Measurements from ENCODE around the gene MTA1.

MTA1 gene

DNA sequence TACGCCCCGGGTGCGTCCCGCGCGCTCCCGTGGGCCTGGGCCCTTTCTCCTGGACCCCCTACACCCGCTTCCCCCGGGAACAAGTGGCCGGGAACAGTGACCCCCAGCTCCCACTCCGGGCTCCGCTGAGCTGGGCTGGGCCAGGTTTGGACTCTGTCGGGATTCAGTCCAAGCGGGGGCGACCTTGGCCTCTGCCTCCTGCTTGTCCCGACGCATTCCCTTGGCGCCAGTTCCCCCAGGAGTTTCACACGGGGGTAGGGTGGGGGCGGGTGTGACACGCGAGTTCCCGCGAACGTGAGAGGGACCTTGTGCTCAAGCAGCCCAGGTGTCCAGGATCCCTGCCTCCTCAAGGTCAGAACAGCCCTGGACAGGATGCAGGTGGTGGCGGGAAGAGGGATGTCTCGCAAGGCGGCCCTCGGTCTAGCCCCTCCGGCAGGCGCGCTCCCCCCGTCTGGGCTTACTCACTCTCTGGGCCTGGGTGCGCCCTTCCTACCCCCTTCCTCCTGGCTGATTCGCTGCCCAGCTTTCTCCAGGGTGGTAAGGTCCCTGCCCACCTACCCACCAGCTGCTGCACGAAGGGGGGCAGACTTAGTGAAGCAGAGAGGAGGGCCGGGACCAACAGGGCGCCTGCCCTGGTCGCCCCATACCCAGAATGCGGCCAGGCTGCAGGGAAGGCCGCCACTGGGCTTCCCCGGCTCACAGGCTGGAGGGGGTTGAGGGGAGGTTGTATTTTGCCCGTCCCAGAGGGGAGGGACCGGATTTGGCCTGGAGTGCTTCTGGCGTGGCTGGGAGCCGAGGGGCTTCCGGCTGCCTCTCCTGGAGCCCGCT is 55.9 kb downstream of the MTA1 start:
- no peak overlapping the region for H3K27ac Mint-ChIP-seq
- no peaks in the 10 kb centered on the region for H3K9me3 Mint-ChIP-seq
- DNase-seq (ENCODE audit: low spot score in 2 of 2) = no peak
- peaks cover 13% of the 10 kb centered on the region for H3K4me1 Mint-ChIP-seq
- peak overlapping the region; percentile 42 for H3K4me3 Mint-ChIP-seq
- no peak for ATAC-seq
- H3K36me3 Mint-ChIP-seq = peaks cover 9% of the 10 kb centered on the region

DNA sequence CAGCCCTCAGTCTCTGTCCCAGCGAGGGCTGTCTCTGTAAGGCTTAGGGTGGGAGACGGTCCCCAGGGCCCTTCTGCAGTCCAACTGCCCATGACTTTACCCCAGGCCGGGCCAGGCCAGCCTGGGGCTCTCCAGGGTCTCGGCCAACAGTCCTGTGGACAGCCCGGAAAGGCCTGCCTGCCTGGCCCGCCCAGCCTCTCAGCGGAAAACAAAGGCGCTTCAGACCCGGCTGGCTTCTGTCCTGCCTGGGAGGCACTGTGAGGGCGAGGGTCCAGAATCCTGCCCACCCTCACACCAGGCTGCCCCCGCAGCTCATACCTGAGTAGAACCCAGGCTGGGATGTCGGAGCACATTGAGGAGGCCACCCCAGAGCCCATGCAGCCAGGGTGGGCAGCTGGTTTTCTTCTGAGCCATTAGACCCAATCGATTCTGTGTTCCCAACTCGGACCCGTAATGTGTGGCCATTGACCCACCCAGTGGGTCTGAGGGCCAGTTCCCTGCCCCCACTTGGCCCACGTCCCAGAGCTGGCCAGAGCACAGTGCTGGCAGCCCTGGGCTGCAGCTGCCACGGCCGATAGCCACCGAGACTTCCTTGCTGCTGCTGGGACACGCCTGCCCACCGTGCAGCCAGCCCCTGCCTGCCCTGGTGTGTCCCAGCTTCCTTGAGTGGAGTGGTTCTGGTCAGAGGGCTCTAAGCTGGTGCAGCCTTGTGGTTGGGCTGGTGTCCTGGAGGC is 56.6 kb downstream of the MTA1 start:
- peaks cover 17% of the 10 kb centered on the region for H3K36me3 Mint-ChIP-seq
- no peak overlapping the region for H3K27ac Mint-ChIP-seq
- H3K4me1 Mint-ChIP-seq = peaks cover 19% of the 10 kb centered on the region
- ATAC-seq = no peak
- H3K4me3 Mint-ChIP-seq = peak overlapping the region; percentile 42
- no peak for DNase-seq (ENCODE audit: low spot score in 2 of 2)
- no peaks in the 10 kb centered on the region for H3K9me3 Mint-ChIP-seq

DNA sequence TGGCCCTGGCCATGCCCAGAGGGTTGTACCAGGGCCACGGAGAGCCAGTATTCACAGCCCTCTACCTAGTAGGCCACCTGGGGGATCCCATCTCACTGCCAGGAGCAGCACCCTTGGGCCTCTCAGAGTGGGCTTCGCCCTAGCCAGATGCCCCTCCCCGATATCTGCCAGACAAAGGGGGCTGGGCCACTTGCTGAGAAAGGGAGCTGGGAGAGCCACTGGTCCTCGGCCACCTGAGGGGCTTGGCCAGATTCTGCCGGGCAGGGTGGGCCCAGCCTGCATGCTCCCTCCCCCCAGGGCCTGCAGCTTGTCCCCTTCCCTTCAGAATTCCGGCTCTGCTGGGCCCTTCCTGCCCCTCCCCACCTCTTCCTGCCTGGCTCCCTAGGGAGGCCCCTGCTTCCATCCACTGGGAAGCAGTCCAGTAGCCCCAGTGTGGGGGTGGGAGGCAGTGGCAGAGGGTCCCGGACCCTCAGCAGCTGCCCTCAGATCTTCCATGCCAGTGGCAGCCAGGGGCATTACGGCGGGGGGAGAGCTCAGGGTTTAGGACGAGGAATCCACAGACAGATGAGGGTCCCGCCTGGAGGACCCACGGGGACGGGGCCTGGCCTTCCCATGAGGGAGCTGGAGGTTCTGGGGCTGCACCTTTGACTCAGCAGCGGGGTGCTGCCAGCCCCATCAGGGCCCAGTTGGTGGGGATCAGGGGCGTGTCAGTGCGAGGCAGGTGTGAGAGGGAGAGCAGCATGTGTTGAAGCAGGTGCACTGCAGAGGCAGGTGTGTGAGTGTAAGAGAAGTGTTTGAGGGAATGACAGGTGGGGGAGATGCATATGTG is 57.4 kb downstream of the MTA1 start:
- peak overlapping the region; percentile 73 for H3K27ac Mint-ChIP-seq
- peaks cover 26% of the 10 kb centered on the region for H3K4me1 Mint-ChIP-seq
- peak overlapping the region; percentile 31 for H3K4me3 Mint-ChIP-seq
- ATAC-seq (no peak), DNase-seq (ENCODE audit: low spot score in 2 of 2) (no peak)
- H3K9me3 Mint-ChIP-seq = no peaks in the 10 kb centered on the region
- H3K36me3 Mint-ChIP-seq = peaks cover 21% of the 10 kb centered on the region

DNA sequence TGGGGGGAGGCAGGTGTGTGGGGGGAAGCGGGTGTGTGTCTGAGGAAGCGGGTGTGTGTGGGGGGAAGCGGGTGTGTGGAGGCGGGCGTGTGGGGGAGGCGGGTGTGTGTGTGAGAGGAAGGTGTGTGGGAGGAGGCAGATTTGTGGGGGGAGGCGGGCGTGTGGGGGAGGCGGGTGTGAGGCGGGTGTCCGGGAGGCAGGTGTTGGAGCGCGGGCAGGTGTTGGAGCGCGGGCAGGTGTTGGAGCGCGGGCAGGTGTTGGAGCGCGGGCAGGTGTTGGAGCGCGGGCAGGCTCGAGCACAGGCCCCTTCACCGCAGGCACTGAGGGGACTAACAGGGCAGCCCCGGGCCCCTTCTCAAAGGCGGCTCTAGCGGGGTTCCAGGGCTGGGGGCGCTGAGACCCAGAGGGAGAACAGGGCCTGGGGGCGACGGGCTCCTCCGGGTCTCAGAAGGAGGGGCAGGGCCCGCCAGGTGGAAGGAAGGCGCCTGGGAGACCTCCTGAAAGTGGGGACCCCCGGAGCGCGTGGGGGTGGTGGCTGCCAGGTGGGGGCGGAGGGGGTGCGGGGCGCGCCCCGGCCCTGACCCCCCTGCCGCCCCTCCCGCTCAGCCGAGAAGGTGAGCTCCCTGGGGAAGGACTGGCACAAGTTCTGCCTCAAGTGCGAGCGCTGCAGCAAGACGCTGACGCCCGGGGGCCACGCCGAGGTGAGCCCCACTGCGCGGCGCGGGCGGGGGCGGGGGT is 58.2 kb downstream of the MTA1 start:
- peaks cover 27% of the 10 kb centered on the region for H3K36me3 Mint-ChIP-seq
- DNase-seq (ENCODE audit: low spot score in 2 of 2) = no peak
- peak overlapping the region; percentile 31 for H3K4me3 Mint-ChIP-seq
- no peak for ATAC-seq
- no peaks in the 10 kb centered on the region for H3K9me3 Mint-ChIP-seq
- H3K27ac Mint-ChIP-seq = peak overlapping the region; percentile 73
- peaks cover 34% of the 10 kb centered on the region for H3K4me1 Mint-ChIP-seq

DNA sequence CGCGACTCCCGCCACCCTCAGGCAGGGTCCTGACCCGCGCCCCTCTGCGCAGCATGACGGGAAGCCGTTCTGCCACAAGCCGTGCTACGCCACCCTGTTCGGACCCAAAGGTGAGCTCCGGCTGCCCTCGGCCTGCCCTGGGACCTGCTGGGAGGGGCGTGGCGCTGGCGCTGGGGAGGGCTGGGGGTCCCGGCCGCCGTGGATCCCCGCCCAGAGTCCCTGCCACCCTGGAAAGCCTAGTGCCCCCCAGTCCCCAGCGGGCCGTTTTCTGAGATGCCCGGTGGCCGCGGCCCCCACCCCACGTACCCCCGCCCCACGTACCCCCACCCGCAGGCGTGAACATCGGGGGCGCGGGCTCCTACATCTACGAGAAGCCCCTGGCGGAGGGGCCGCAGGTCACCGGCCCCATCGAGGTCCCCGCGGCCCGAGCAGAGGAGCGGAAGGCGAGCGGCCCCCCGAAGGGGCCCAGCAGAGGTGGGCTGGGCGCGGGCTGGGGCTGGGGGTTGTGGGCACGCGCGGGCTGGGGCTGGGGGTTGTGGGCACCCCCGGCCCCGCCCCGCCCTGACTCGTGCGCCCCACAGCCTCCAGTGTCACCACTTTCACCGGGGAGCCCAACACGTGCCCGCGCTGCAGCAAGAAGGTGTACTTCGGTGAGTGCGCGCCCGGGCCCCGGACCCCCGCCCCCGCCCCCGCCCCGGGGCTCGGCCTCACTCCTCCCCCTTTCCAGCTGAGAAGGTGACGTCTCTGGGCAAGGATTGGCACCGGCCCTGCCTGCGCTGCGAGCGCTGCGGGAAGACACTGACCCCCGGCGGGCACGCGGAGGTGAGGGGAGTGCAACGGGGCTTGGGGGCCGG is 59.0 kb downstream of the MTA1 start:
- Mint-ChIP-seq H3K27ac (no peak overlapping the region), H3K36me3 (peaks cover 27% of the 10 kb centered on the region), H3K9me3 (no peaks in the 10 kb centered on the region), H3K4me1 (peaks cover 34% of the 10 kb centered on the region), H3K4me3 (no peak overlapping the region)
- ATAC-seq (no peak), DNase-seq (ENCODE audit: low spot score in 2 of 2) (no peak)

DNA sequence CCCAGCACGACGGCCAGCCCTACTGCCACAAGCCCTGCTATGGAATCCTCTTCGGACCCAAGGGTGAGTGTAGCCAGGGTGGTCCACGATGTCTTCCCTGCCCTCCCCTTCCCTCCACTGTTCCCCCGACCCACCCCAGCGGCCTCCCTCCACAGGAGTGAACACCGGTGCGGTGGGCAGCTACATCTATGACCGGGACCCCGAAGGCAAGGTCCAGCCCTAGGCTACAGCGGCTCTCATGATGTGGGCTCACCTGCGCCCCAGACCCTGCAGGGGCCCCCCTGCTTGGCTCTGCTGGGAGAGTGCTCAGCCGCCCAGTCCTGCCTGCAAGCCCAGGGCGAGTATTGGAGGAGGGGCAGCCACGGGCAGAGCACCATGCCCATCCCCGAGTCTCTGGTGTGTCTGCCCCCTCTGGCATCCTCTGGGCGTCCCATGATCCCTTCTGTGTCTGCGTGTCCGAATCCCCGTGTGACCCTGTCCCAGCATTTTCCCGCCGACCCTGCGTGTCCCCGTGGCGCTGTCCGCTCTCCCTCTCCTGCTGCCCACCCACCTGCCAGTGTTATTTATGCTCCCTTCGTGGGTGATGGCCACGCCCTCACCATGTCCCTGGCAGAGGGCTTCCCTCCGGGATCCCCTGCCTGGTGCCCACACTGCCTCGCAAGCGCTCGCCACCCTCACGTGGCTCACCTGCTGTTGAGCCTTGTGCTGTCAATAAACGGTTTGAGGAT is 60.0 kb downstream of the MTA1 start:
- Mint-ChIP-seq H3K9me3 (no peaks in the 10 kb centered on the region), H3K27ac (peak overlapping the region; percentile 100), H3K4me3 (peak overlapping the region; percentile 73), H3K4me1 (peaks cover 41% of the 10 kb centered on the region), H3K36me3 (peaks cover 31% of the 10 kb centered on the region)
- DNase-seq (ENCODE audit: low spot score in 2 of 2) = no peak
- no peak for ATAC-seq

DNA sequence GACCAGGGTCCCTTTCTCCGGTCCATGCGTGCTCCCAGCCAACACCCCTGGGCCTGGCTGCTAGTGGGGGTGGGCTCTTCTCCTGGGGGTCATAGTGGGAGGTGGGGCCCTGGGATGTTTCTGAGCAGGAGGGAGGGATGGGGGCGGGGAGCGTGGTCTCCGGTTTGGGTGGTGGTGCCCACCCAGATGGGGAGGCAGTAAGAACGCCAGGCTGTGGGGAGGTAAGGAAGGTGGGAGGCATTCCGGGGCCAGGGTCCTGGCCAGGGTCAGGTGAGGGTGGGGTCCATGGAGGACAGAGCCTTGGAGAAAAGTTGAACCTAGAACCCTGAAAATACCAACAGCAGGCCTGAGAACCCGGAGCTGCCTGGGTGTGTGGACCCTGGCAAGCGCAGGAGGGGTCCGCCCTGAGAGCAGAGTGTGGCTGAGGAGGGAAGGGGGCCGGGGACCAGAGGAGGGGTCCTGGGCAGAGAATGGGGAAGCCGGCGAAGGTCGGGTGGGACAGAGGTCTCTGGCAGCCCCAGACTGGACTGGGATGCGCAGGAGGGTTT is 60.6 kb downstream of the MTA1 start:
- peaks cover 34% of the 10 kb centered on the region for H3K36me3 Mint-ChIP-seq
- DNase-seq (ENCODE audit: low spot score in 2 of 2) = no peak
- ATAC-seq = no peak
- peak overlapping the region; percentile 73 for H3K4me3 Mint-ChIP-seq
- peak overlapping the region; percentile 100 for H3K27ac Mint-ChIP-seq
- H3K9me3 Mint-ChIP-seq = no peaks in the 10 kb centered on the region
- H3K4me1 Mint-ChIP-seq = peaks cover 48% of the 10 kb centered on the region

DNA sequence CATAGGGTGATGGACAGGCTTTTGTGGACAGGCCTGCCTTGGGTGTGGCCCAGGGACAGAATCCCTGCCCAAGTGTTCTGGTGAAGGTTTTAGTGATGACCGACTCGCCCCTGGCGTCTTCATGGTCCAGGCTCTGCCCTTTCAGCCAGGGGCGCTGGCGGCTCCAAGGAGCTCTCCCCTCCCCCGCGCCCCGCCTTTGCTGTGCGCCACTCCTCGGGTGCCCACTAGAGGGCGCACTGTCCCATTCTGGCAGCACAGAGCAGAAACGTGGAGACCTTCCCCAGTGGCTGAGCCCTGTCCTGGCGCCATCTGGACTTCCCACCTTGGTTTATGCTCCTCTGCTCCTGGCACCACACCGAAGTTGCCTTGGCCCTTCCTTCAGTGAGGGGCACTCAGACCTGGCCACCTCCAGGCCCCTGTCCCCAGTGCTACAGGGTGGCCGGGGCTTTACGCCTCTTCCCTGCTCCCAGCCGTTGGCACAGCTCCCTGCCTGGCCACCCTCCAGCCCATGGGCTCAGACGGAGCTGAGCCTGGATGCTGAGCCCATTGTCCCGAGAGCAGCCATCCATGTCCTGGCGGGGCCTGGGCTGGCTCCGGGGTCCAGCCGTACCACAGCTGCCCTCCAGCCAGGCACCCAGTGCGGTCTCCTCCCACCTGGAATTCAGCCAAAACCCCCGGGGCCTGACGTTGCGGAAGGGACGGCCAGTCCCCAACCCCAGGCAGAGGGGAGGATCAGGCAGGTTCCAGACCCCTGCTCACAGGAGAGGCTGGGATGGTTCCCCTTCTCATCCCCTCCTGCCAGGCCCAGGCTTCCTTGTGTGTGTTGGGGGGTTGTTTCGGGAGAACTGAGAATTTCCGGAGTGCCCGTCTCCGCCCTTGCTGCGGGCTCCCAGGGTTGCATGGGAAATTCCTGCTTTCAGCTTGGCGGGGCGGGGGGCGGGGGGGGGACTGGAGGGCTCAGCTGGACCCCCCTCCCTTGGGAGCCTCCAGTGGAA is 61.5 kb downstream of the MTA1 start:
- peak overlapping the region; percentile 73 for H3K4me3 Mint-ChIP-seq
- DNase-seq (ENCODE audit: low spot score in 2 of 2) = peak; percentile 98

DNA sequence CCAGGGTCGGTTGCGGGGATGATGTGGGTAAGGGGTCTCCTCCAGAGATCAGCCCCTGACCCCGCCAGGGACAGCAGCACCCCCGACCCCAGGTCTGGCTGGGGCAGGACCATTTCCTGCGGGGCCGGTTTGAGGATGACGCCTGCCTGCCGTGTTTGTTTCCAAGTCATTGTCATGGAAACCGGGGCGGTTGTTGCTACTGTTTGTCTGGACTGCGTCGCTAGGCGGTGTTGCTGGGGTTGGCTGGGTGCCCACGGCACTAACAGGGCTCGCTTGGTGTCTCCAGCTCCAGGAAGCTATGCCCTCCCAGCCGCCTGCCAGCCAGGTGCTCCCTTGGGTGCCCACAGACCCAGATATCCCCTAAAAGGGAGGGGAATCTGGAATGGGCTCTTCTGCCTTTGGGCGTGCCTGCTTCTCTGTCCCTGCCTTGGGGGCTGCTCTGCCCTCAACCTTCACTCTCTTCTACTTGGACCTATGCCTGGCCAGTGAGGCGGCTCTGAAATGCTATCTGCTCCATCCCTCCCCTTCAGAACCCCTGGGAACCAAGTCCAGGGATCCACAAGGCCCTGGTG is 62.3 kb downstream of the MTA1 start:
- H3K27ac Mint-ChIP-seq = peak overlapping the region; percentile 100
- peak; percentile 78 to 93 for DNase-seq (ENCODE audit: low spot score in 2 of 2)
- peaks cover 57% of the 10 kb centered on the region for H3K4me1 Mint-ChIP-seq
- peak overlapping the region; percentile 73 for H3K4me3 Mint-ChIP-seq
- no peaks in the 10 kb centered on the region for H3K9me3 Mint-ChIP-seq
- H3K36me3 Mint-ChIP-seq = peaks cover 34% of the 10 kb centered on the region
- ATAC-seq = peak; percentile 82

More for the DNA sequence above, 61.5 kb downstream of the MTA1 start:
- Mint-ChIP-seq H3K4me1 (peaks cover 56% of the 10 kb centered on the region), H3K9me3 (no peaks in the 10 kb centered on the region), H3K36me3 (peaks cover 34% of the 10 kb centered on the region), H3K27ac (peak overlapping the region; percentile 100)
- peak; percentile 68 for ATAC-seq

DNA sequence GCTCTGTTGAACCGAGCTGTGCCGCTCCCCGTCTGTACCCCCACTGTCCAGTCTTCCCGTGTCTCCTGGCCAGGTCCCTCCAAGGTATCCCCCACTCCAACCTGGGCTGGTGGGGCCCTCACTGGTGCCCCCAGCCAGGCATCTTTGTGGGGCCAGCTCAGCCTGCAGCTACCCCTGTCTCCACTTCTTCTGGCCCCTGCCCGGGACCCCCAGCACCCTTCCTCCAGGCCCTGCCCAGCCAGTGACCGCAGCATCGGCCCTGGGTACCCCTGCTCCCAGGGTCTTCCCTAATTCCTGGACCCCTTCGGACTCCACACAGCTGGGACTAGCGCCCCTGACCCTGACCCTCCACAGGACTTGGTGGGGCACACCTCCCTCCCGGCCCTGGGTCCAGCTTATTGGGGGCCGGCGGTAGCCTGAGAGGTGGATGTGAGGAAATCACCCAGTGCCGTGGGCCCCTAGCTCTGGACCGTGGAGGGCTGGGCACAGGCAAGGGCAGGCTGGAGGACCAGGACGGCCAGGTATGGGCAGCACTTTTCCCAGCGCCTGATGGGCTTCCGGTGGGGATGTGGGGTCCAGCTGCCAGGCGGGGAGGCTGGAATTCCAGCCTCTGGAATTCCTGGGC is 63.0 kb downstream of the MTA1 start:
- Mint-ChIP-seq H3K9me3 (no peaks in the 10 kb centered on the region), H3K4me3 (peak overlapping the region; percentile 73), H3K4me1 (peaks cover 51% of the 10 kb centered on the region), H3K27ac (peak overlapping the region; percentile 100), H3K36me3 (peaks cover 34% of the 10 kb centered on the region)
- no peak for ATAC-seq
- DNase-seq (ENCODE audit: low spot score in 2 of 2) = no peak

DNA sequence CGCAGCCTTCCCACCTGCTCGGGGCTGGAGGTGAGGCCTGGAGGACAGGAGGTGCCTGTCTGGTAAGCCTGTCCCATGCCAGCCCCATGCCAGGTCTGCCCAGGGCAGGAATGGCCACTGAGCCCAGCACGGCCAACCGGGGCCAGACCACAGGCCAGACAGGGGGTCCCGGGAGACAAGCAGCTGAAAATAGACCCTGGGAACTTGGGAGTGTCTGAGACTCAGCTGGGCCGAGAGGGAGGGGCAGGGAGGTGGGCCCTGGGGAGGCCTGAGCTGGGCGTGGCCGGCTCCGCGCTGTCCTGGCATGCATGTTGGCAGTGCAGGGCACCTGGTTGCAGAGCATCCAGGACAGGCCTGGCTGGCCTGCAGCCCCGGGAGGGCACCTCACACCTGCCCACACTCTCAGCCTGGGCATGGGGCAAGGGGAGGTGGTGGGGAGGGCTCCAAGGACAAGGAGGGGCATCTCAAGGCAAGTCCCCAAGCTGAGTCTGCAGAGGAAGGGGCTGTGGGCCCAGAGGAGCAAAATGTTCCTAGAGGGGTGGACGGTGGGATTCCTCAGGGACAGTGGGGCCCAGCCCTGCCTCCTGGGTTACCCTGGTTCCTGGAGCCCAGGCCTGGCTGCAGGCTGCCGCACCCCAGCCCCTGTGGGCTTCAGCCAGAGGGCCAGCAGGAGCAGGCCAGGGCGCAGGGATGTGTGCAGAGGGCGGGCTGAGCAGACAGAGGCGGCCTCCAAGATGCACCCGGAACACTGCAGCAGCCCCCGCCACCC is 63.9 kb downstream of the MTA1 start:
- Mint-ChIP-seq H3K27ac (peak overlapping the region; percentile 100), H3K4me3 (no peak overlapping the region), H3K4me1 (peaks cover 52% of the 10 kb centered on the region), H3K36me3 (peaks cover 42% of the 10 kb centered on the region), H3K9me3 (no peaks in the 10 kb centered on the region)
- no peak for ATAC-seq
- DNase-seq (ENCODE audit: low spot score in 2 of 2) = no peak

Data from stimulated activated effector memory CD8-positive, alpha-beta T cell treated with anti-CD3 and anti-CD28 coated beads, Interleukin-12 subunit alpha, Interleukin-12 subunit beta, amount 100 ng/mL, for 72 hours (primary cell).